Small intestine (tissue), 7 donors: ENCODE results near the gene PYGM. TPM values are rescaled to one million over a fixed set of nuclear protein-coding genes. Genes with fewer than 3 reads are reported as not detected.

Experiments used
- DNase-seq, 2 donors: peaks; one replicate each; pipeline versions ENCODE4 v3.0.0 to v3.0.0-alpha.2; 2013
- FAIRE-seq: peaks from 2 replicates; lab custom pipeline; 2012; peaks lifted over from hg19 to GRCh38; lab: Jason Lieb, UNC
- H3K27ac ChIP-seq, 3 donors: one replicate each; pipeline ENCODE4 v1.5.1; 2013; ENCODE audit warnings: low read length in 2 of 3, mild to moderate bottlenecking in 2 of 3, control low read depth in 1 of 3, inconsistent platforms in 1 of 3, low read depth in 1 of 3, moderate library complexity in 1 of 3
- H3K27me3 ChIP-seq, 3 donors: one replicate each; pipeline ENCODE4 v1.6.1; 2013; ENCODE audit warnings: low read length in 3 of 3, inconsistent platforms in 1 of 3; ENCODE audit not compliant: control insufficient read depth in 3 of 3, insufficient read depth in 3 of 3
- H3K36me3 ChIP-seq, 3 donors: one replicate each; pipeline ENCODE4 v1.6.1; 2013; ENCODE audit warnings: low read length in 3 of 3, inconsistent platforms in 1 of 3, low read depth in 1 of 3, mild to moderate bottlenecking in 1 of 3, moderate library complexity in 1 of 3; ENCODE audit not compliant: control insufficient read depth in 3 of 3, insufficient read depth in 2 of 3
- H3K4me1 ChIP-seq, 3 donors: one replicate each; pipeline ENCODE4 v1.6.1; 2013; ENCODE audit warnings: low read length in 2 of 3, inconsistent platforms in 1 of 3, low read depth in 1 of 3, mild to moderate bottlenecking in 1 of 3, moderate library complexity in 1 of 3; ENCODE audit not compliant: control insufficient read depth in 3 of 3, insufficient read depth in 2 of 3
- H3K4me3 ChIP-seq, 3 donors: one replicate each; pipeline ENCODE4 v1.5.1; 2013; ENCODE audit warnings: low read length in 3 of 3, control low read depth in 1 of 3, inconsistent platforms in 1 of 3, low read depth in 1 of 3, mild to moderate bottlenecking in 1 of 3, moderate library complexity in 1 of 3
- H3K9me3 ChIP-seq, 2 donors: one replicate each; pipeline ENCODE4 v1.6.1; 2013; ENCODE audit warnings: low read depth in 1 of 2, low read length in 1 of 2; ENCODE audit not compliant: control insufficient read depth in 2 of 2, insufficient read depth in 1 of 2
- WGBS, 3 donors: extraction: QIAGEN DNeasy Blood & Tissue Kit; methylation state at CpG; one replicate each; pipeline ENCODE4 v1.1.7; 2013; 5-methylcytosine and 5-hydroxymethylcytosine counted together
- polyA plus RNA-seq, 4 donors: library from polyadenylated mRNA; stranded (reverse) in 3 of 4; unstranded in 1 of 4; fragments of 200-250 nt in 3 of 4; fragments of 120-200 nt in 1 of 4; gene quantifications; one replicate each; pipeline versions ENCODE4 v1.2.1 to v1.2.3, GENCODE V29; 2013
- donor health status: healthy with polysubstance abuse.
- donor health status: control.
- donor health status: control.
- donor health status: Bipolar disorder and iron deficiency.
- donor health status: healthy.

Gene PYGM
- polyA plus RNA-seq, 4 donors: 0.54 to 1.5 (median 1.1) TPM

DNA sequence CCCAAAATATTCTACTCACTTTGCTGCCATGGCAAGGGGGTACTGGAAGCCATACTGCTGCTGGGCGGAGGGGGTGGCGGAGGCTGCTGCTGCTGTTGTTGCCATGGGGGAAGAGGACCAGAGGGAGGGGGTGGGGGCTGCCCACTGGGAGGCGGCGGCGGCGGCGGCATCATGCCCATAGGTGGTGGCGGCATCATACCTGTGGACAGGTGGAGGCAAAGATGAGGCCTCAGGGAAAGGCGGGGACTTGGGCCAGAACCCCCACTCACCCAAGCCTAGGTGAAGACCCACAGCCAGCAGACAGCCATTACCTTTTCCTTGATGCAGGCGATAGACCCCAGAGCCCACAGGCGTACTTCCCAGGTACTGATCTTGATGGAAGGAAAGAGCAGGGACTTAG is 7.1 kb upstream of the PYGM start:
- Histone ChIP-seq H3K9me3 (no peaks in the 10 kb centered on the region), H3K36me3 (peaks cover 44 to 87% (median 47%) of the 10 kb centered on the region in 3 donors), H3K27me3 (no peaks in the 10 kb centered on the region), H3K4me1 (peaks cover 0 to 2% (median 0%) of the 10 kb centered on the region in 3 donors), H3K4me3 (no peak overlapping the region), H3K27ac (no peak overlapping the region)
- FAIRE-seq (no peak), DNase-seq (no peak)
- WGBS, 3 donors: 94 to 99% (median 98%) methylated on average over 7 to 11 of the region's 11 CpGs

DNA sequence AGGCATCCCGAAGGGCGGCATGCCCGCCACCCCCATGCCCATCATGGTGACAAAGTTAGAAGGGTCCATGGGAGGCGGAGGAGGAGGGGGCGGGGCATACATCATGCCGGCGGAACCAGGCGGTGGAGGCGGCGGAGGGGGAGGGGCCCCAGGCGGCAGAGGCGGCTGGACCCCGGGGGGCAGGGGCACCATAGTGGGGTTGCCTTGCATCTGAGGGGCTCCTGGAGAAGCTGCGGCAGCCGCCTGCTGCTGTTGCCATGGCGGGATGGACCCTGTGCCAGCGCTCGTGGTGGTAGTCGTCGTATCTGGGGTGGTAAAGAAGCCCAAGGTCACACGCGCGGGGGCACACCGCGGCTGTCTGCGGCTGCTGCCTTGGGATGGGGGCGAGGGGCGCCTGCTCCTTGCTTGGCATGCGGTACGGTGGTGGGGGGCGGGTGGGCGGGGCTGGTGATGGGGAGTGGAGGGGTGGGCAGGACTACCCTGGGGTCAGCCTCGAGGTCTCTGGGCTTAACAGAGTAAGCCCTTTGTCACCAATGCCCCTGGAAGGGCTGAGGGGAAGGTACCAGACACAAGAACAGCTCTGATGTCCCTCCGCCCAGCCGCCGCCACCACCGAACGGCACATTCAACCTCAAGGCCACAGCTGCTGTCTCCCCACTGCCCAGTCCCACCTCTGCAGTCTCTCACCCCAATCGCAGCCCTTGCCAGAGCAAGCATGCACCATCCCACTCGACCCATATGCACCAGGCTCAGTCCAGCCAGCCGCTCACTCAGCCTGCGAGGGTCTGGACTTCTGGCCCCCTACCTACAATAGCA is 6.3 kb upstream of the PYGM start:
- Histone ChIP-seq H3K4me1 (peaks cover 0 to 2% (median 0%) of the 10 kb centered on the region in 3 donors), H3K9me3 (no peaks in the 10 kb centered on the region), H3K4me3 (no peak overlapping the region), H3K36me3 (peaks cover 42 to 89% (median 43%) of the 10 kb centered on the region in 3 donors), H3K27ac (no peak overlapping the region), H3K27me3 (no peaks in the 10 kb centered on the region)
- DNase-seq (no peak), FAIRE-seq (no peak)
- WGBS, 3 donors: 91 to 93% (median 92%) methylated on average over 25 to 42 of the region's 42 CpGs

DNA sequence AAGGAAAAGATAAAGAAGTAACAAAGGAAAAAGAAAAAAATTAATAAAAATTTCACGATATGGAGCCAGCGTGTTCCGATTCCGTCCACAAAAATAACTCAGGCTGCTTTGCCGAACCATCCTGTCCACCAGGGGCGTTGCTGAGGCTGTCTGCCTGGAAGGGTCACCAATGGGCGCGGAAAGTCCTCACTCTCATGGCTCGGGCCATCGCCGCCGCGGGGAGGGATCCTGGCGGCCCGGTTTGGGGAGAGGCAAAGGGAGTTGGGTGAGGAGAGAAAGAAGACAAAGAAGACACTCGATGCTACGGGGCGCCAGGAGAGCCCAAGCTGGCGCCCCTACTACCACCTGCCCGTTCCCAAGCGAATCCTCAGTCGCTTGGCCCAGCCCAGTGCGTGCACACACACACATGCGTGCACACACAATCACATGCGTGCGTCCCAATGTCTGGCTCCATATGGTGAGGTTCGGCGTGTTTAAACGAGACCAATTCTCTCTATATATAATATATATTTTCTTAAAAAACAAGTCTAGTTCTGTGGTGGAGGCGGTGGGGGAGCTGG is 5.6 kb upstream of the PYGM start:
- FAIRE-seq: no peak

DNA sequence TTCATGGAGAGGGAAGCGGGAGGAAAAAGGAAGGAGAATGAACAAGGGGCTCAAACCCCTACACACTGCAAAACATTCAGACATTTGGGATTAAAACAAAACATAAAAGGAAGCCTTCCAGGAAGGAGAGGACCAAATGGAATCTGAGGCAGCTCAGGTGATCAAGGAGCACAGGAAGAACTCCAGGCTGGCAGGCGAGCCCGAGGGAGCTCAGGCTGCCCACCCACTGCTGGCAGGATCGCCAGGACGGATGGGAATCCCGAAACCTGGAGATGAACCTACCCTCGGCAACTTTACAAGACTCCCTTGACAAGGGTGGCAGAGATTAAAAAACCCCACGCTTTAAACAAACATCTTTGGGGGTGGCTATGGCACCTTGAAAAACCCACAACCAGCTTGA is 5.0 kb upstream of the PYGM start:
- Histone ChIP-seq H3K4me1 (peaks cover 0 to 3% (median 2%) of the 10 kb centered on the region in 3 donors), H3K9me3 (no peaks in the 10 kb centered on the region), H3K4me3 (no peak overlapping the region), H3K27ac (peak overlapping the region in 1 of 3 donors; percentile 39), H3K36me3 (peaks cover 33 to 82% (median 38%) of the 10 kb centered on the region in 3 donors), H3K27me3 (no peaks in the 10 kb centered on the region)
- no peak for FAIRE-seq
- 83 to 87% (median 83%) methylated on average over 8 of the region's 8 CpGs for WGBS, 3 donors
- DNase-seq: no peak

More for the DNA sequence above, 5.6 kb upstream of the PYGM start:
- H3K4me1 ChIP-seq: peaks cover 0 to 2% (median 0%) of the 10 kb centered on the region in 3 donors
- no peaks in the 10 kb centered on the region for H3K9me3 ChIP-seq
- WGBS, 3 donors: 89 to 94% (median 90%) methylated on average over 25 to 30 of the region's 30 CpGs
- peaks cover 38 to 88% (median 40%) of the 10 kb centered on the region in 3 donors for H3K36me3 ChIP-seq
- H3K27me3 ChIP-seq: no peaks in the 10 kb centered on the region
- no peak overlapping the region for H3K4me3 ChIP-seq
- no peak for DNase-seq
- H3K27ac ChIP-seq: no peak overlapping the region

DNA sequence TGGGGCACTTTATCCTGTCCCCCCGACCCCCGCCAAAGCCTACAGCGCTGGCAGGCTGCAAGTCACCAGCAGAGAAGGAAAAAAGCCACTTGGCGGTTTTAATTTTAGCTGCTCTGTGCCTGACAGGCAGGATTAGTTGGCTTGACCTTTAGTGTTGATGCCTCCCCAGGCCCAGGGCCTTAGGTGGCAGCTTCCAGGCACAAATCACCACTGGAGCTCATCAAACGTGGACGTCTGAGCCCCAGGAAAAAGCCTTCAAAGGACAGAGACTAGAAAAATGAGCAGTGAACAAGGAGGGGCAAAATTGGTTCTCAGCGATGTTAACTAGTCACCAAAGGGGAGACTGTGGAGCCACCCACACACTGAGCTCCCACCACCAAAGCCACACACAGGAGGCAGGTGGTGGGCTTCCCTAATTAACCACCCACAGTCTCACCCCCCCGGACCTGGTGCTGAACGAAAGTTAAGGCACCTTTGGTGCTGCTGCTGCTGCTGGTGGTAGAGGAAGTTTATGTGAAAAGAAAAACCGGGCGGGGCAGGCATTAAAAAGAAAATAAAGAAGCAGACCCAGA is 4.4 kb upstream of the PYGM start:
- Histone ChIP-seq H3K9me3 (no peaks in the 10 kb centered on the region), H3K27ac (peak overlapping the region in 1 of 3 donors; percentile 45), H3K4me1 (peaks cover 0 to 4% (median 2%) of the 10 kb centered on the region in 3 donors), H3K27me3 (no peaks in the 10 kb centered on the region), H3K4me3 (no peak overlapping the region), H3K36me3 (peaks cover 26 to 76% (median 36%) of the 10 kb centered on the region in 3 donors)
- WGBS, 3 donors: 59 to 73% (median 66%) methylated on average over 11 of the region's 11 CpGs
- FAIRE-seq: no peak
- peak in 1 of 2 donors; percentile 39 for DNase-seq

DNA sequence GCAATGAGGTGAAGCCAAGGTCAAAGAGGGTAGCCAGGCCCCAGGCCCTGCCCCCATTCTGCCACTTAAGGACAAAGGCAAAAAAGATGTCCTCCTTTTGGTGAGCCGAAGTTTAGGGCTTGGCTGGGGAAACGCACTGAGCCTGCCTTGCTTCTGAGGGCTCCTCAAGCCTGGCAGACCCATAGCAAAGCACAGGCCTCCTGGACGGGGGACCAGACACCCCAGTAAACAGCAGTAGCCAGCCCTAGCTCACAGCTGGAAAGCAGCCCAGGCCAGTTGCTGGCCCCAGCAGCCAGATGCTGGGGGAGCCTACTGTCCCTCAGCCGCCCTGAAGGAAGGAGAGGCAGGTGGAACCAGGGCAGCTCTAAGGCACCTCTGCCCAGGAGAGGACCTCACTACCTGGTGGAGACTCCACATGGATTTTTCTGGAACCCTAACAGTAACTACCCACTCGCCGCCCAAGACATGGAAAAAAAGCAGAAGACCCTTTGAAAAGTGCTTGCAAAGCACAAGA is 3.8 kb upstream of the PYGM start:
- 65 to 78% (median 69%) methylated on average over 6 of the region's 6 CpGs for WGBS, 3 donors
- H3K4me1 ChIP-seq: peaks cover 0 to 4% (median 2%) of the 10 kb centered on the region in 3 donors
- no peaks in the 10 kb centered on the region for H3K9me3 ChIP-seq
- DNase-seq: no peak
- peaks cover 25 to 71% (median 30%) of the 10 kb centered on the region in 3 donors for H3K36me3 ChIP-seq
- H3K27me3 ChIP-seq: no peaks in the 10 kb centered on the region
- peak overlapping the region in 1 of 3 donors; percentile 45 for H3K27ac ChIP-seq
- FAIRE-seq: no peak
- no peak overlapping the region for H3K4me3 ChIP-seq

DNA sequence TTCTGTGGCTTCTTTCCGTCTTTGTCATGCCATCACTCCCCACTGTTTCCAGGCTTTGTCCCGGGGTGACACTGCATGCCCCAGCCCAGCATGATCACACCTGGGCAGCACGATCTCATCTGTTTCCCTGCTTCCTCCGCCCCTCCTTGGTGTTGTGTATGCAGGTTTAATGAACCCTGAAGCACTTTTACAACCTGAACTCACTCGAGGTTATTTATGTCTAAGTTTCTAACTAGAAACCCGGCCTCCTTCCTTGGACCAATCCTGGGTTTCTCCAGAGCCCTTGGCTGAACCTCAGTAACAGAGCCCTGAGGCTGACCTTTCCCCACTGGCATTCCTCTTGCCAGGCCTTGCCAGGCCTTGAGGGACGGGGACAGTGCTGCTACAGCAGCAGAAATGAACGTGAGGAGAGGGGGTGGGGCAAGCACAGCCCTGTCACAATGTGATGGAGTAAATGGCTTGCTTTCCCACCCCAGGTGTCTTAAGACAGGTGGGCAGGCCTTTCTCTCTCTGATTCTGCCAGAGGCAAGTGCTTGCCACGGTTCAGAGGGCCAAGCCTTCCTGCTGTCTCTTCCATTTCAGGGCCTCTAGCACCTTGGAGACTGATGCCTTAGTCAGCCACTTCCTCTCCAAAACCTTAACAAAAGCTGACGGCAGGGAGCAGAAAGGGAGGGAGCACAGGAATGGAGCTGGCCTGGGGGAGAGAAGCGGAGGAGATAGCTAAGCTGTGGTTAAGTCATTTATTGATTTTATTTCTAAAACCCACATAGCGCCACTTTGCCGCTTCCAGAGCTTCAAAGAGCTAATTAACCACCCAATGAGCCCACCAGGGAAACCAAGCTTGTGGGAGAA is 3.1 kb upstream of the PYGM start:
- FAIRE-seq (no peak), DNase-seq (no peak)
- WGBS, 3 donors: 49 to 57% (median 52%) methylated on average over 13 of the region's 13 CpGs
- Histone ChIP-seq H3K9me3 (no peaks in the 10 kb centered on the region), H3K27ac (peak overlapping the region in 1 of 3 donors; percentile 17), H3K27me3 (no peaks in the 10 kb centered on the region), H3K4me3 (no peak overlapping the region), H3K36me3 (peaks cover 21 to 65% (median 26%) of the 10 kb centered on the region in 3 donors), H3K4me1 (peaks cover 0 to 4% (median 2%) of the 10 kb centered on the region in 3 donors)
